Measurements from ENCODE around the gene WDFY3. TPM values are rescaled to one million over a fixed set of nuclear protein-coding genes. Genes with fewer than 3 reads are reported as not detected.

WDFY3 gene
- polyA plus RNA-seq, 12 donors = 18.3 to 44.7 (median 24.5) TPM; not detected in 1

- DNase-seq = no peak
Measured at GRCh38 chr4:84803116-84803515, 163.4 kb downstream of the WDFY3 start.

GRCh38 chr4:84800256-84800655 lies 166.2 kb downstream of the WDFY3 start:
- DNase-seq = no peak

- DNase-seq = no peak
Measured at GRCh38 chr4:84799318-84799717, 167.2 kb downstream of the WDFY3 start.

GRCh38 chr4:84796394-84796793 lies 170.1 kb downstream of the WDFY3 start:
- DNase-seq = no peak

- DNase-seq = peak; percentile 11
Measured at GRCh38 chr4:84792366-84793301, 173.9 kb downstream of the WDFY3 start.

- DNase-seq = no peak
Measured at GRCh38 chr4:84790769-84791565, 175.5 kb downstream of the WDFY3 start.

GRCh38 chr4:84786478-84786877 lies 180.0 kb downstream of the WDFY3 start:
- no peak for DNase-seq

- DNase-seq = no peak
Measured at GRCh38 chr4:84782517-84782916, 184.0 kb downstream of the WDFY3 start.

- DNase-seq = no peak
Measured at GRCh38 chr4:84780719-84781118, 185.8 kb downstream of the WDFY3 start.

- no peak for DNase-seq
Measured at GRCh38 chr4:84778041-84778440, 188.4 kb downstream of the WDFY3 start.

- no peak for DNase-seq
Measured at GRCh38 chr4:84767168-84767567, 199.3 kb downstream of the WDFY3 start.

- no peak for DNase-seq
Measured at GRCh38 chr4:84753321-84753972, 213.0 kb downstream of the WDFY3 start.

- DNase-seq = no peak
Measured at GRCh38 chr4:84751707-84752106, 214.8 kb downstream of the WDFY3 start.

GRCh38 chr4:84750960-84751283 lies 215.6 kb downstream of the WDFY3 start:
- no peak for DNase-seq

GRCh38 chr4:84750260-84750959 lies 216.1 kb downstream of the WDFY3 start:
- peak; percentile 45 for DNase-seq

GRCh38 chr4:84740057-84740456 lies 226.4 kb downstream of the WDFY3 start:
- DNase-seq = no peak

- DNase-seq = no peak
Measured at GRCh38 chr4:84738622-84739021, 227.9 kb downstream of the WDFY3 start.

- no peak for DNase-seq
Measured at GRCh38 chr4:84737656-84738055, 228.8 kb downstream of the WDFY3 start.

- no peak for DNase-seq
Measured at GRCh38 chr4:84734037-84734436, 232.5 kb downstream of the WDFY3 start.

- no peak for DNase-seq
Measured at GRCh38 chr4:84733343-84734033, 233.0 kb downstream of the WDFY3 start.

GRCh38 chr4:84730375-84730774 lies 236.1 kb downstream of the WDFY3 start:
- no peak for DNase-seq
